ENCODE data around the gene NFKB2.

The NFKB2 gene

DNA sequence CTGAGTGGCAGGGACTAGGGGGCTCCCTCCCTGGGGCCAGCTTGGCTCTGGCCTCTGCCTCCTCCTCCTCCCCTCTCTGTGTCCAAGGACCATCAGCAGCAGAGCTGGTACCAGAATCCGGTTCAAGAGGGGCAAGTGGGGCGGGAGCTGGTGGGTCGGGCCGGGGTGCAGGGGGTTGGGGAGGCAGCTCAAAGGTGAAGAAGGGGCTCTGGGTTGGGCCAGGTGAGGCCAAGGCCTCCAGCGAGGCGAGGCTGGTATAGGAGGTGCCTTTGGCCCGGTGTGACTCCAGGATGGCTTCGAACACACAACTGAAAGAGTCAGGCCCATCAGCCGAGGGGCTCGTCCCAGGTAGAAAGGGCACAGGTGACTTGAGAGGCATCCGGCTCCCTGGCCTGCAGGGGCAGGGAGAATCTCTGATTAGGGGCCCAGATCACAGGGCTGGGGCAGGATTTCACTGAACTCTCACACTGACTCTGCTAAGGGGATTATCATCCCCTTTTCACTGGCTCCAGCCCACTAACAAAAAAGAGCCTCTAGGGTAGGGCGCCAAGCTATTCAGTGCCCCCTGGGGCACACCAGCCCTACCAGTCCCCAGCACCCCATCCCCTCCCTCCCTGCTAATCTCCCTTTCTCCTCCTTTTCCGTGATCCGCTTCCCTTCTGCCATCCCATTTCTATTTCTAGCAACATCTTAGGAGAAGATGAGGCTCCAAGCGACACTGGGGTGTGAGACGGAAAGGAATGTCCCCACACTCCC is 18.5 kb downstream of the NFKB2 start:
- H3K4me3 ChIP-seq (ENCODE audit: low read depth, low read length) = no peak overlapping the region
- TF ChIP-seq, protein P1, sequence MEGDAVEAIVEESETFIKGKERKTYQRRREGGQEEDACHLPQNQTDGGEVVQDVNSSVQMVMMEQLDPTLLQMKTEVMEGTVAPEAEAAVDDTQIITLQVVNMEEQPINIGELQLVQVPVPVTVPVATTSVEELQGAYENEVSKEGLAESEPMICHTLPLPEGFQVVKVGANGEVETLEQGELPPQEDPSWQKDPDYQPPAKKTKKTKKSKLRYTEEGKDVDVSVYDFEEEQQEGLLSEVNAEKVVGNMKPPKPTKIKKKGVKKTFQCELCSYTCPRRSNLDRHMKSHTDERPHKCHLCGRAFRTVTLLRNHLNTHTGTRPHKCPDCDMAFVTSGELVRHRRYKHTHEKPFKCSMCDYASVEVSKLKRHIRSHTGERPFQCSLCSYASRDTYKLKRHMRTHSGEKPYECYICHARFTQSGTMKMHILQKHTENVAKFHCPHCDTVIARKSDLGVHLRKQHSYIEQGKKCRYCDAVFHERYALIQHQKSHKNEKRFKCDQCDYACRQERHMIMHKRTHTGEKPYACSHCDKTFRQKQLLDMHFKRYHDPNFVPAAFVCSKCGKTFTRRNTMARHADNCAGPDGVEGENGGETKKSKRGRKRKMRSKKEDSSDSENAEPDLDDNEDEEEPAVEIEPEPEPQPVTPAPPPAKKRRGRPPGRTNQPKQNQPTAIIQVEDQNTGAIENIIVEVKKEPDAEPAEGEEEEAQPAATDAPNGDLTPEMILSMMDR (IDR thresholded peaks at IDR 0.05; ENCODE audit: low read depth, low read length) = no peak

DNA sequence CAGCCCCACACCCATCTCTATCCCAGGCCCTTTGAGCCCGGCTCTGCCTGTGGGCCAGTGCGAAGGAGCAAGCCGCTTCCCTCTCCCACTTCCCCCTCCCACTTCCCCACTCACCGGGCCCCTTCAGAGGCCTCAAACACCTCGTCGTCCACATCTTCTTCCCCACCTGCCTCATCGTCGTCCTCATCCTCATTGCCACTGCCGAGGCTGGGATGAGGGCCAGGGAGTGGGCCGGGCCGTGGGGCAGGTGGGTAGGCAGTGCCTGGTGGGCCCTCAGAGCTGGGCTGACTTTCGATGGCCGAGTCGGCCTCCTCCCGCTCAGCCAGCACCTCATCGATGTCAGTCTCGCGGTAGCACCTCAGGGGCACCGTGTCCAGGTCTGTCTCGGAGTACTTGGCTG is 19.2 kb downstream of the NFKB2 start:
- TF ChIP-seq, protein P1 (IDR thresholded peaks at IDR 0.05; ENCODE audit: low read depth, low read length) = no peak
- H3K4me3 ChIP-seq (ENCODE audit: low read depth, low read length) = no peak overlapping the region

DNA sequence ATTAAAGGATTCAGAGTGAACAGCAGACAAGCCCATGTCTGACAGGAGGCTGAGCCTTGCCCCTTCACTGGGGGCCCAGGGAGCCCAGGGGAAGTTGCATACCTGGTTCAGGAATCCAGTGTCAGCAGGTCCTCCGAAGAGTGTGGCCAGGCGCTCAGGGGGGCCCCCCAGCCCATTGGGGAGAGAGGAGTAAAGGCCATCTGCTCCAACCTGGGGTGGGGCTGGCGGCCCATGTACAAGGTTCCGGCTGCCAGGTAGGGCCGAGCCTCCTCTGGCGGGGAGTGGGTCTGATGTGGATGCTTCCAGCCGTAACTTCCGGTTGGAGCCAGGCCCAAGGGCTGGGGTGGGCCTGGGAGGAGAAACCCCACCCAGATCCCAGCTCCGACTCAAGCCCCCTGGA is 20.8 kb downstream of the NFKB2 start:
- TF ChIP-seq, protein P1 (IDR thresholded peaks at IDR 0.05; ENCODE audit: low read depth, low read length) = no peak
- no peak overlapping the region for H3K4me3 ChIP-seq (ENCODE audit: low read depth, low read length)

DNA sequence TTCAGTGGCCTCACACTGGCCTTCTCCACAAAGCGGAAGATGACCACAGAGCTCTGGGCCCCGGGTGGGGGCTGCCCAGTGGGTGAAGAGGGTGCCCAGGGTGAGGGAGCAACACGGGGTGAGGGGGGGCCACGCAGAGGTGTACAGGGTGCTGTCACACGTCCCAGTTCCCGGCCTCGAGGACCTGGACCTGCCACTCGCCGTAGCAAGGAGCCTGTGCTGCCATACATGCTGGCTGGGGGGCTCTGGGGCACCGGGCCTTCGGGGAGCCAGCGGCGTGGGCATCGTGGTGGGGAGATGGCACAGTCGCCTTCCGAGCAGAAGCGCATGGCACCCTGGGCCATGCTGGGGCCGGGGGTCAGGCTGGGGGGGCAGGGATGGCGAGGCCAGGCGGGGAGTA is 21.2 kb downstream of the NFKB2 start:
- TF ChIP-seq, protein P1 (IDR thresholded peaks at IDR 0.05; ENCODE audit: low read depth, low read length) = no peak
- no peak overlapping the region for H3K4me3 ChIP-seq (ENCODE audit: low read depth, low read length)

DNA sequence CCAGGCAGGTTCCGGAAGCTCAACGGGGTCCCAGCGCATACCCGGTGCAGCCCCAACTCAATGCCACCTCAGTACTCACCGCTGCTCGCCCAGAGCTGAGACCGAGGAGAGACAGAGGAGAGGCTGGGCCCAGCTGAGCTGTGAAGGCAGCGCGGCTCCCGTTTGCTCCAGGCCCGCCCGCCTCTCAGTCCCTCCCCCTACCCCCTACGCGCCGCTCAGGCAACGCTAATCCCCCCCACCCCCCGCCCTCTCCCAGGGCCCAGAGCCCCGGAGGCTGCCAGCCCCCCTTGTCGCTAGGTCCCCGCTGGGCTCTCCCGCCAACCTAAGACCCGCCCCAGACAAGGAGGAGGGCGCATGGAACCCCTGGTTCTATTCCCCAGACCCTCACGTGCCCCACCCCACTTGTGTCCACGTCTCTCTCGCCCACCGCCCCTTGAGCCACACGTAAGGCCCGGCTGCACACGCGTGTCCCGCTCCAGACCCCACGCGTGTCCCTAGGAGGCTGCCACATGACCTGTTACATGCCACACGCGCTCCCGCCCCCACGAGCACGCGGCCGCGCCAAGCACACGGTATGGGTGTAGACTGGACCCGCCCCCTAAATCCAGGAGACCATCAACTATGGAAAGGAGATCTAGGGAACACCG is 23.2 kb downstream of the NFKB2 start, which contains the start of gene PSD:
TSS of gene PSD (minus strand) at position 164 of the 647 bp plus-strand sequence. CDS start 1,747 bp downstream, outside the sequence.
- peak within 1 kb of the TSS; percentile 90 for H3K4me3 ChIP-seq (ENCODE audit: low read depth, low read length)
- TF ChIP-seq, protein P1 (IDR thresholded peaks at IDR 0.05; ENCODE audit: low read depth, low read length) = no peak

DNA sequence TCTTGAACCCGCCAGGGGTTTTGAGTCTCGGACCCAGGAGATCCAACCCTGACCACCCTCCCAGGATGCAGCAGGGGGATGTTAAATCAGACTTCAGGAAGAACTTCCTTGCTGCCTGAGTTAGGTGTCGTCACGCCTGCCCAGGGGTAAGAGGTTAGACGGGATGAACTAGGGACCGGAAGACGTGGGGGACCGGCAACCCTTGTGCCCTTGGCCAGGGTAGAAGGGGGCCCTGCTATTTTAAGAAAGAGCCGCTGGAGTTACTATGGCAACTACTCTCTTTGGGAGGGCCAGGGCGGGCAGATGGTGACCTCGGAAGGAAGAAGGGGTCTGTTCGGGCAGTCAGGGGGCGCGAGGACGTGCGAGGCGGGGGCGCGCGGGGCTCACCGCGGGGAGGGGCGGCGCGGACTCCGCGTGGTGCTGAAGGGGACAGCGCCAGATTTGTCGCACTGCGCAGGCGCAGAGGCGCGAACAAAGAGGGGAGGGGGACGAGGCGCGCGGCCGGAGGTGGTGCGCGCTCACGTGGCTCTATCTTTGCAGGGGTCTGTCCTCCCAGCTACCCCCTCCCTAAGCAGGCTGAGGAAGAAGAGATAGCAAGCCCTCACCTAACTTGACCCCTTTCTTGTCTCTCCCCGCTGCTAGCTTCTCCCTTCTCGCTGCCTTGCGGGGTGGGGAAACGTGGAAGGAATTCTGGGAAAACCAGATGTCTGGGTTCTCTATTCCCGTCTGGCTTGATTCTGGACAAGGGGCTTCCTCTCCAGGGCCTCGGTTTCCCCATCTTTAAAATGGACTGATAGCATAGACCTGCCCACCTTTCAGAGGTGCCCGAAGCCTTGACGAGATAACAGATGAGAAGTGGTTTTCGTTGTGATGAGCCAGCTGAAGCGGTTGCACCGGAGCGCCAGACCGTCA is 24.0 kb downstream of the NFKB2 start:
- TF ChIP-seq, protein P1 (IDR thresholded peaks at IDR 0.05; ENCODE audit: low read depth, low read length) = no peak
- peak overlapping the region; percentile 90 for H3K4me3 ChIP-seq (ENCODE audit: low read depth, low read length)

Data from WI38 (cell line).